Tibial nerve (tissue), 4 donors: ENCODE results near the gene UBTD1. TPM values are rescaled to one million over a fixed set of nuclear protein-coding genes. Genes with fewer than 3 reads are reported as not detected.

Source experiments
- DNase-seq, 2 donors: peaks; one replicate each; pipeline ENCODE4 v3.0.0-alpha.2; 2019; ENCODE audit warnings: low spot score in 2 of 2
- H3K27ac ChIP-seq, 4 donors: fragments of 200-600 bp; sonication (generic) in 3 of 4; one replicate each; pipeline ENCODE4 v1.5.1; 2017 to 2019; ENCODE audit warnings: mild to moderate bottlenecking in 1 of 4
- H3K27me3 ChIP-seq, 2 donors: fragments of 200-600 bp; sonication (generic) in 1 of 2; one replicate each; pipeline versions ENCODE4 v1.5.1 to v1.6.0; 2017 to 2019
- H3K36me3 ChIP-seq, 3 donors: fragments of 200-600 bp; sonication (generic); one replicate each; pipeline ENCODE4 v1.5.1; 2018 to 2019
- H3K4me1 ChIP-seq, 4 donors: fragments of 200-600 bp; sonication (generic) in 3 of 4; one replicate each; pipeline ENCODE4 v1.5.1; 2017 to 2019
- H3K4me3 ChIP-seq, 4 donors: fragments of 200-600 bp; sonication (generic) in 3 of 4; one replicate each; pipeline ENCODE4 v1.5.1; 2017 to 2019; ENCODE audit warnings: mild to moderate bottlenecking in 1 of 4, moderate library complexity in 1 of 4
- H3K9me3 ChIP-seq, 4 donors: fragments of 200-600 bp; sonication (generic) in 3 of 4; one replicate each; pipeline ENCODE4 v1.5.1; 2017 to 2019
- EP300 ChIP-seq, 2 donors: sonication (generic); formaldehyde crosslinking; IDR thresholded peaks; one replicate each; pipeline ENCODE4 v1.6.1; 2017; ENCODE audit warnings: antibody characterized with exemption in 2 of 2, mild to moderate bottlenecking in 1 of 2
- POLR2A ChIP-seq, 2 donors: fragments of 450-650 bp; IDR thresholded peaks; one replicate each; pipeline ENCODE4 v1.6.1; 2017; ENCODE audit warnings: antibody characterized with exemption in 2 of 2, mild to moderate bottlenecking in 2 of 2, moderate library complexity in 2 of 2
- WGBS, 2 donors: methylation state at CpG; one replicate each; pipeline ENCODE4 v1.1.5; 2018; 5-methylcytosine and 5-hydroxymethylcytosine counted together
- total RNA-seq, 4 donors: library from RNA; depleted of rRNA; stranded (reverse); fragments of >200 nt; gene quantifications; one replicate each; pipeline ENCODE4 v1.1.0, GENCODE V29; 2016
- TF ChIP-seq, protein P1 (sequence below), 5 experiments: fragments of 200-600 bp in 3 of 5; fragments of 450-650 bp in 2 of 5; sonication (generic) in 3 of 5; IDR thresholded peaks; one replicate each; pipeline ENCODE4 v1.5.1; 2016 to 2019; ENCODE audit warnings: antibody characterized with exemption in 5 of 5, mild to moderate bottlenecking in 3 of 5, moderate library complexity in 2 of 5

Gene UBTD1
- total RNA-seq, 4 donors from 2014 or later = 9.4 to 17.1 (median 16.5) TPM

DNA sequence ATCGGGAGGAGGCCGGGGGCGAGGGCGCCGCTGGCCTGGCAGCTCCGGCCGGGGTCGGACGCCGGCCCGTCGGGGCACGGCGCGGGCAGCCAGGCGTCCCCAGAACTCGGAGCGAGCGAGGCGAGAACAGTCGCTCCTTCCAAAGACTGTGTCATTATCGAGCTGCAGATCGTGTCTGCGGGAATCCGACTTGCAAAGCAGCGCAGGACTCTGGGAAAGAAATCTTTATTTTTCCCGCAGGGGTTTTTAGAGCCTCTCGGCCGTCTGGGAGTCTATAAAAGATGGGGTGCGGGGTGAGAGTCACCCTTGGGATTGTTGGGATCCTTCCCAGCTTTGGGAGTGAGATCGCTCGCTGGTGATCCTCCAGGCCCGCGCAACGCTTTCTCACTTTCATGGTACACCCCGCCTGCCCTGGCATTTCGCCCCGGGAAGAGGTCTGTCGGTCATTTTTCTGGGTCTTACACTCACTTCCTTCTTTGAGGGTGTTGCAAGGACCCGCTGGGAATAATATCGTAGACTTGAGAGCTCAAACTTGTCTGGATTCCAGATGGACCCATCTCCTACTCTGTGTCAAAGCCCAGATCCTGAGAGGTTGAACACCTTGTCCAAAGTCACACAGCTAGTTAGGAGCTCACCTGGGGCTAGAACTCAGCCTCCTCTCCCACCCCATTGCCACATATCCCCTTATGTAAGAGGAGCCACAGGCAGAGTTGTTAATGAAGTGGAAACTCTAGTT, 1.0 kb downstream of the UBTD1 start:
- DNase-seq = peak; percentile 58 to 59
- Histone ChIP-seq H3K36me3 (no peaks in the 10 kb centered on the region), H3K4me1 (peaks cover 0 to 40% (median 23%) of the 10 kb centered on the region in 4 donors), H3K27ac (peak overlapping the region; percentile 69 to 96 (median 94)), H3K9me3 (no peaks in the 10 kb centered on the region), H3K27me3 (no peaks in the 10 kb centered on the region), H3K4me3 (peak overlapping the region; percentile 72 to 94 (median 90))
- TF ChIP-seq EP300 (IDR thresholded peaks at IDR 0.05) (no peak), POLR2A (IDR thresholded peaks at IDR 0.05) (no peak)
- TF ChIP-seq, protein P1, sequence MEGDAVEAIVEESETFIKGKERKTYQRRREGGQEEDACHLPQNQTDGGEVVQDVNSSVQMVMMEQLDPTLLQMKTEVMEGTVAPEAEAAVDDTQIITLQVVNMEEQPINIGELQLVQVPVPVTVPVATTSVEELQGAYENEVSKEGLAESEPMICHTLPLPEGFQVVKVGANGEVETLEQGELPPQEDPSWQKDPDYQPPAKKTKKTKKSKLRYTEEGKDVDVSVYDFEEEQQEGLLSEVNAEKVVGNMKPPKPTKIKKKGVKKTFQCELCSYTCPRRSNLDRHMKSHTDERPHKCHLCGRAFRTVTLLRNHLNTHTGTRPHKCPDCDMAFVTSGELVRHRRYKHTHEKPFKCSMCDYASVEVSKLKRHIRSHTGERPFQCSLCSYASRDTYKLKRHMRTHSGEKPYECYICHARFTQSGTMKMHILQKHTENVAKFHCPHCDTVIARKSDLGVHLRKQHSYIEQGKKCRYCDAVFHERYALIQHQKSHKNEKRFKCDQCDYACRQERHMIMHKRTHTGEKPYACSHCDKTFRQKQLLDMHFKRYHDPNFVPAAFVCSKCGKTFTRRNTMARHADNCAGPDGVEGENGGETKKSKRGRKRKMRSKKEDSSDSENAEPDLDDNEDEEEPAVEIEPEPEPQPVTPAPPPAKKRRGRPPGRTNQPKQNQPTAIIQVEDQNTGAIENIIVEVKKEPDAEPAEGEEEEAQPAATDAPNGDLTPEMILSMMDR (IDR thresholded peaks at IDR 0.05) = no peak
- 0 to 2% methylated on average over 23 to 37 of the region's 41 CpGs for WGBS, 2 donors

DNA sequence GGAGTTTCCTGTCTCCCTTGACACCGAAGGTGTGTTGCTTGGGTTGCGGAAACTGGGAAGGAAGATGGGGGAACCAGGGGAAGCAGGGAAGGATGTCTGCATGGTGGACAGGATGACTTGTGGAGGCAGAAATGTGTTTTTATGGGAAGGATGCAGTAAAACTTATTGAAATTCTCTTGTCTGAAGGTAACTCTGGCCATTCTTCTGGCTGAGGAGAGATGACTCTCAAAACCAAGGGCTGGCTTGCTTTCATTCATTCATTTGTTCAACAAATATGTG, 1.5 kb downstream of the UBTD1 start:
- no peak for DNase-seq
- 89 to 90% methylated on average over 2 of the region's 2 CpGs for WGBS, 2 donors
- peak overlapping the region in 3 of 4 donors; percentile 92 to 96 (median 95) for H3K27ac ChIP-seq
- peaks cover 0 to 35% (median 18%) of the 10 kb centered on the region in 4 donors for H3K4me1 ChIP-seq
- H3K27me3 ChIP-seq = no peaks in the 10 kb centered on the region
- TF ChIP-seq POLR2A (IDR thresholded peaks at IDR 0.05) (no peak), EP300 (IDR thresholded peaks at IDR 0.05) (no peak)
- TF ChIP-seq, protein P1 (IDR thresholded peaks at IDR 0.05) = no peak
- H3K4me3 ChIP-seq = peak overlapping the region in 3 of 4 donors; percentile 72 to 93 (median 87)
- H3K9me3 ChIP-seq = no peaks in the 10 kb centered on the region
- no peaks in the 10 kb centered on the region for H3K36me3 ChIP-seq

GRCh38 chr10:97502916-97503315, 4.2 kb downstream of the UBTD1 start:
- DNase-seq = no peak
- Histone ChIP-seq H3K4me3 (no peak overlapping the region), H3K27me3 (no peaks in the 10 kb centered on the region), H3K36me3 (no peaks in the 10 kb centered on the region), H3K4me1 (peaks cover 0 to 12% (median 3%) of the 10 kb centered on the region in 4 donors), H3K27ac (no peak overlapping the region), H3K9me3 (no peaks in the 10 kb centered on the region)
- TF ChIP-seq, protein P1 (IDR thresholded peaks at IDR 0.05) = no peak
- TF ChIP-seq POLR2A (IDR thresholded peaks at IDR 0.05) (no peak), EP300 (IDR thresholded peaks at IDR 0.05) (no peak)
- WGBS, 2 donors = 96 to 97% methylated on average over 6 of the region's 6 CpGs

- TF ChIP-seq EP300 (IDR thresholded peaks at IDR 0.05) (no peak), POLR2A (IDR thresholded peaks at IDR 0.05) (no peak)
- TF ChIP-seq, protein P1 (IDR thresholded peaks at IDR 0.05) = no peak
- Histone ChIP-seq H3K4me1 (peaks cover 0 to 13% (median 3%) of the 10 kb centered on the region in 4 donors), H3K9me3 (no peaks in the 10 kb centered on the region), H3K27ac (no peak overlapping the region), H3K27me3 (no peaks in the 10 kb centered on the region), H3K4me3 (no peak overlapping the region), H3K36me3 (no peaks in the 10 kb centered on the region)
- DNase-seq = no peak
- 53 to 62% methylated on average over 3 of the region's 3 CpGs for WGBS, 2 donors
Observed at GRCh38 chr10:97503406-97503805, 4.7 kb downstream of the UBTD1 start.

DNA sequence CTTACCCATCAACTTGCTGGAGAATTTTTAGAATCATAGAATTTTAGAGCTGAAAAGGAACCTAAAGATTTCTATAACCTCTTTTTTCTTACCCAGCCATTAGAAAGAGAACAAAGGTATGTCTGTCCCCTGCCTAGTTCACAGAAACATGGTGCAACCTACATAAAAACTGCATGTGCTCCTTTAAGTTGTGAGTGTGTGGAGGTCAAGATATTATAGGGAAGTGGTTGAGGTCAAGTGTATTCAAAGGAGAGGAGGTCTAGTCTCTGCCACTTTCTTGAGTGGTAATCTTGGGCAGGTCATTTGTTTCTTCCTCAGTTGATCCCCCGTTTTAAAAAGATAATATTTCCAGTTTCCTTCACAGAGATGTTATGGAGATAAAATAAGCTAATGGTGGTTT, 6.4 kb downstream of the UBTD1 start:
- 85 to 88% methylated on average over 1 of the region's 1 CpG for WGBS, 2 donors
- no peak for DNase-seq

More for the DNA sequence above, 6.4 kb downstream of the UBTD1 start:
- Histone ChIP-seq H3K27me3 (no peaks in the 10 kb centered on the region), H3K4me3 (no peak overlapping the region), H3K36me3 (no peaks in the 10 kb centered on the region), H3K9me3 (no peaks in the 10 kb centered on the region), H3K27ac (no peak overlapping the region), H3K4me1 (peaks cover 0 to 11% (median under 1%) of the 10 kb centered on the region in 4 donors)
- TF ChIP-seq EP300 (IDR thresholded peaks at IDR 0.05) = no peak
- TF ChIP-seq POLR2A (IDR thresholded peaks at IDR 0.05) = no peak
- TF ChIP-seq, protein P1 (IDR thresholded peaks at IDR 0.05) = no peak
